GM12874 (cell line): ENCODE results near the gene TEX26.

Experiments
- CTCF ChIP-seq: IDR thresholded peaks from 2 replicates; pipeline ENCODE4 v1.5.1; 2011; ENCODE audit warnings: low read depth, mild to moderate bottlenecking, control low read depth, low read length, moderate library complexity; ENCODE audit not compliant: insufficient read depth

TEX26 gene

GRCh38 chr13:30924721-30925120 is 7.7 kb upstream of the TEX26 start:
- TF ChIP-seq CTCF = no peak

DNA sequence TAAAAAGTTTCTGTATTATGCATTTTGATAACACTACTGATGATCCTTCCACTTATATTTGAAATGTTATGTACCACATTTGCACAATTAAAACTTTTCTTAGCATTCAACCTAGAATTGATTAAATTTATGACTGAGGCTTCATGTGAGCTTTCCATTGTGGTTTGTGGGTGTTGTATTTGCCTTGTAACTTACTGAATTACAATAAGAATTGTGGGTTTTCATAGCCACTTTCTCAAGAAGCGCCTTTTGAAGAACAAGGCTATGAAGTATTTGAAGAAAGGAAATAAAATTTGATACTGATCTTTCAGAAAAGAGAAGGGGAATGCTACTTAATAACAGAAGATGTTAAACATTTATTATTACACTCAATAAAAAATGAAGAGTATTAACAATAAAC is 7.0 kb upstream of the TEX26 start:
- no peak for TF ChIP-seq CTCF

- TF ChIP-seq CTCF = no peak
Measured at GRCh38 chr13:30926781-30927180, 5.7 kb upstream of the TEX26 start.

GRCh38 chr13:30927595-30927994 is 4.9 kb upstream of the TEX26 start:
- no peak for TF ChIP-seq CTCF

DNA sequence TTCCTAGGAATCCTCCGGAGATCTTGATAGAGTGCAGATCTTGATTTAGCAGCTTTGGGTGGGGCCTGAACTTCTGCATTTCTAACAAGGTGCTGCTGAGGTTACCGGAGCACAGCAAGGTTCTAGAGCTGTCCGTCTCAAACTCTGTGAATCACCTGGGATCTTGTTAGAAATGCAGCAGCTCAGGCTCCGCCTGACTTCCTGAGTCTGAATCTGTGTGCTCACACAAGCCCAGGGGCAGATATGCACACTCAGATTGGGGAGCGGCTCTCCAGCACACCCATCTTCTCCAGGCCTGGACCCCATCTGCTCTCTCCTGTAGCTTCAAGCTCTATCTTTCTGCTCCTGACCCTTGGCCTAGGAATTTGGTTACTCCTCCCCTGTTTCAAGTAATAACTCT is 3.5 kb upstream of the TEX26 start:
- no peak for TF ChIP-seq CTCF

DNA sequence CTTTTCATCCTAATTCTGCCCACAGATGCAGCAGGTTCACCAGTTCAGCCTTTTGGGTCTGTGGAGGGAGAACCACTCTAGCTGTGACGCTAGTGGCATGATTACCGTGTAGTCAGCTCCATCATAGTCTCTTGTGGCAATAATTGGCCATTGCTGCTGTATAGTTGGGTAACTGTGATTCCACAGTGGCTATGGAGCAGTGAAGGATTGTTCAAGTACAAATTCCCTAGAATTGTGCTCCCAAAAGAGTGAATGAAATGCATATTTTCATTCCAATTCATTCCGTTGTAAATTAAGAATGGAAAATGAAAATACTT is 856 bp downstream of the TEX26 start:
- no peak for TF ChIP-seq CTCF

DNA sequence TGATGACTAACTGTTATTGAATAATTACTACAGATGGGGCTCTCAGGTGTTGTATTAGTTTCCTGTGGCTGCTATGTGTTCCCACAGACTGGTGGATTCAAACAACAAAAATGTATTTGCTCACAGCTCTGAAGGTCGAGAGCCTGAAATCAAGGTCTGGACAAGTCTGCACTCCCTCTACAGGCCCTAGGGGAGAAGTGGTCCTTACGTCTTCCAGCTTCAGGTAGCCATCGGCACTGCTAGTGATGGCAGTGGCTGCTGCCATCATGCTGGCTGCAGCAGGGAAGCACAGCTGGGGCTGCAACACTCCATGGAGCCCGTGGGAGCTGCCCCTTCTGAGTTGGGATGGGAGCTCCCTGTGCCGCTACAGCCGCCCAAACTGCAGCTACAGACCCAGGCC is 1.9 kb downstream of the TEX26 start:
- TF ChIP-seq CTCF = no peak

DNA sequence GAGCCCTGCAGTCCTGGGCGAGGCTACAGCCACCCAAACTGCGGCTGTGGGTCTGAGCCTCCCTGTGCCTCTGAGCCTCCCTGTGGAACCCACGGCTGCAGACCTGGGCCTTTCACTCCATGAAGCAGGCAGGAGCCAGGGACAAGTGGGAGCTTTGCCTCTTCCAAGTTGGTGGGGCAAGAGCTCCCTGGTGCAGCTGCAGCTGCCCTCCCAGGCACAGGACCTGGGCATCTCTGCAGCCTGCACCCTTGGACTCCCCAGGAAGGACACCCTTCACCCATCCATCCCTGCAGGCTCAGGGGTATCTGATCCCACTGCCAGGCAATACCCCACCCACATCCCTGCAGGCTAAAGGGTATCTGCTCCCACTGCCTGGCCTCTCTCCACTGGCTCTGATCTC is 2.3 kb downstream of the TEX26 start:
- no peak for TF ChIP-seq CTCF
